ENCODE results near the gene AGPAT3. TPM values are rescaled to one million over a fixed set of nuclear protein-coding genes. Genes with fewer than 3 reads are reported as not detected.

The AGPAT3 gene
- total RNA-seq, 1 donor from 2014 or later, result 34.4 TPM

DNA sequence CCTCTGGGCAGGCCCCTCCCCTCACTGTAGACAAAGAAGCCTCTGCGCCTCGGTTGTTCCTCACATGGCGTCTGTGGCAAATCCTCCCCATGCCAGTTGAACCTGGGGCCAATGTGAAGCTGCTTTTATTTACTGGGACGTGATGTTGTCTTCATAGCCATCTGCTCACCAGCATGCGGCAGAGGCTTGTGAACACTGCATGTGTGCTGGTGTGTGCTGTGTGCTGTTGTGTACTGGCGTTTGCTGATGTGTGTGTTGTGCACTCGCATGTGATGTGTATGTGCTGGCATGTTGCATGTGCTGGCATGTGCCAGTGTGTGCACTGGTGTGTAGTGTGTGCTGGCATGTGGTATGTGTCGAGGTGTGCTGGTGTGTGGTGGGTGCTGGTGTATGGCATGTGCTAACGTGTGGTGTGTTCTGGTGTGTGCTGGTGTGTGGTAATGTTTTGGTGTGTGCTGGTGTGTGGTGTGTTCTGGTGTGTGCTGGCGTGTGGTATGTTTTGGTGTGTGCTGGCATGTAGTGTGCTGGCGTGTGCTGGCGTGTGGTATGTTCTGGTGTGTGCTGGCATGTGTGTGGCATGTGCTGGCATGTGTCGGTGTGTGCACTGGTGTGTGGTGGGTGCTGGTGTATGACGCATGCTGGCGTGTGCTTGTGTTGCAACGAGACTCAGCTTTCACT, 109.9 kb downstream of the AGPAT3 start:
- DNase-seq (ENCODE audit: low read depth in 2 of 2), result no peak

DNA sequence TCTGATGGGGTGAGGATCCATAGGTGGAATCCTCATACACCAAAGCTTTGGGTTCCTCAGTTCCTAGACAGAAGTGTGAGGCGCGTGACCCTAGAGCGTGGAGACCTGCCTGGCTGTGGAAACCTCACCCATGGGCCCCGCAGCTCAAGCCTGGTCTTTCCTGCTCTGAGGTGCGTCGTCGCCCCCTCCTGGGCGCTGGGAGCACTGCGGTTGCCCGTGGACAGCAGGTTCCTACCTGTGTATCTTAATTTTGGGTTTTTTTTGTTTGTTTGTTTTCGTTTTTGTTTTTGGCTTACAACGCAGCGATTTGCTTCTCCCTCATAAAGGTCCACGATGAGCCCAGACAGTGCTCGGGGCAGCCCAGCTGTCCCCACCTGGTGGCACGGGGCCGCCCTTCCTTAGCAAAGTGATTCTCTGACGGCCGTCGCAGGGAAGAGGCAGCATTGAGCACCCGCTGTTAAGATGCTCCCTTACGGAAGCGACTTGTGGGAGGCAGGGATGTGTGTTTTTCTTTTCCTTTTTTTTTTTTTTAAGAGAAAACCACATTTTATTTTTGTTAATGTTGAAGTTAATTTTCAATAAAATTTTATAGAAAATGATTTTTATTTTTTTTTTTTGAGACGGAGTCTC, 110.6 kb downstream of the AGPAT3 start:
- peak; percentile 27 to 57 for DNase-seq (ENCODE audit: low read depth in 2 of 2)

DNA sequence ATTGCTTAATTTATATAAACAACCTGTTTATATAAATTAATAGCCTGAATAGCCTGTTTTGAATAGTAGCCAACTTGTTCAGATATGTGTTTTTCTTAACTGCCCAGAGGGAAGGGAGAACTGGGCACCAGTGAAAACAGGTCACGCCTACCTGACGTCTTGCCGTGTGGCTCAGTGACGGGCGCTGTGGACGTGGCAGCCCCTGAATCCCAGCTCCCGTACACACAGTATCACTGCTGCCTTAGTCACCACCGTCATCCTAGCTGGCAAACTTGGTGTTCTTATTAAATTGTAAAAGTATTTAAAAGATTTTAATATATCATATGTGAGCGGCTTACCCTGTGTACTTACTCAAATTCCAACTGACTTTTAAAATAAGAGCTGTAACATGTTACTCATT, 111.6 kb downstream of the AGPAT3 start:
- no peak for DNase-seq (ENCODE audit: low read depth in 2 of 2)

DNA sequence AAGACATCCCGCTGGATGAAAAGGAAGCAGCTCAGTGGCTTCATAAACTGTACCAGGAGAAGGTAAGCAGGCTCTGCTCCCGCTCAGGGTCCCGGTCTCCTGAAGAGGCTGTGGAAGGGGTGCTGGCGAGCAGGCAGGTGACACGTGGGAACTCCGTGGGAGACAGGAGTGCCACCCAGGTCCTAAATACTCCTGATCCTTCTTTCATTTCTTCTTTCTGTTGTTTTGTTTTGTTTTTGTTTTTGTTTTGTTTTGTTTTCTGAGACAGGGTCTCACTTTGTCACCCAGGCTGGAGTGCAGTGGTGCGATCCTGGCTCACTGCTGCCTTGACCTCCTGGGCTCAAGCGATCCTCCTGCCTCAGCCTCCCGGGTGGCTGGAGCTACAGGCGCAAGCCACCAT, 113.0 kb downstream of the AGPAT3 start:
- DNase-seq (ENCODE audit: low read depth in 2 of 2), result no peak

DNA sequence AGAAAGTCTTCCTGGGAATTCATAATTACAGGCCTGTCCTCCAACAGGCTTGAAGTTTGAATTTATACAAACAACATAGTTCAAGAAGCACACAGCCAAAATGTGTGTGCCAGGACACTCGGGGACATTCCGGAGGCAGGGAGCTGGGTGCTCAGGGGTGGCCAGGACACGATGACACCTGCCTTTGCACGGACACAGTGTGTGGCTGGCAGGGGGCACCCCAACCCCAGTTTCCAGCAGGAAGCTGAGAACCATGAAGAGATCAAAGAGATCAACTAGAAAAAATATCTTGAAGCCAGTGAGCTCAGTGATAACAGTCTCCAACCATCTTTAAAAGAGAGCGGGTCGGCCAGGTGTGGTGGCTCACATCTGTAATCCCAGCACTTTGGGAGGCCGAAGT, 114.6 kb downstream of the AGPAT3 start:
- DNase-seq (ENCODE audit: low read depth in 2 of 2), result no peak

DNA sequence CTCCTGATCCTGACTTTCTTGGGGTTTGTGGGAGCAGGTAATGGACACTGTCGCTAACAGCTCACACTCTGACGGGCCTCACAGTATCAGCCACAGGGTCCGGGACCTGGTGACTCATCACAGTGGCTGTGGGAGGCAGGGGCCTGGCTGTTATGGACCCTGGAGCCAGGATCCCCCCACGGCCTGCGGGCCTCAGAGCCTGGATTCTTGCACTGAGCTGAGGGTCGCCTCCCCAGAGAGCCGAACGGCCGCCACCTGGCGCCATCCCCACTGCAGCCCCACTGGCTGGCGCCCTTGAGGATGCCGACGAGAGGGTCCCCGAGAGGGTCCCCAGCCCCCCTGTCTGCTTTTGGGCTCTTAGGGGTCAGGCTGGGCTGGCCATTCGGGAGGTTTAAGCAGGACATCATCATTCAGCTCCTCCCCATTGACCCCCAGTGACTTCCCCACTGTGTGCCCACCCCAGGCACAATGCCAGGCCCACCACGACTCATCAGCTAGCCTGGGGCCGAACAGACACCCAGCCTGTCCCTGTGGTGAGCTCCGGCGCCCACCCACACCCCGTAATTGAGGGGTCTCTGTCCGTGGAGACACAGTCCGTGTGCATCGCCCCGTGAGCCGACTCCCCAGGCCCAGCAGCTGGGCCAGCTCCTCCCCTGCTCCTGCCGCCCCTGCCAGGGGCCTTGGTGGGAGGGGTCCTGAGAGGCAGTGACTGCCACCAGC, 116.3 kb downstream of the AGPAT3 start:
- no peak for DNase-seq (ENCODE audit: low read depth in 2 of 2)

DNA sequence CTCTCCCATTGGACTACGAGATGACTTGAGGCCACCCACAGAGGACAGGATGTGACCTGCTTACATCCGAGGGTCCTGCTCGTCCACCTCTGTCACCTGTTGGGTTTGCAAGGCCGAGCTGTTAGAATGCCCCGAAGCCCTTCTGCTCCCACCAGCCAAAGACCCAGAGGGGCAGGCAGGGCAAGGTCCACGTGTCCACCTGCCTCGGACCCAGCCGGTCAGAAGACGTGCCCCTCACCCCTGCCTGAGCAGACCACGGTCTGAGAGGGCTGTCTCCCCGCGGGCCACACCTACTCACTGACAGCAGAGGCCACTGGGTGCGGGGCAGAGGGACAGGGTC, 116.8 kb downstream of the AGPAT3 start:
- no peak for DNase-seq (ENCODE audit: low read depth in 2 of 2)

DNA sequence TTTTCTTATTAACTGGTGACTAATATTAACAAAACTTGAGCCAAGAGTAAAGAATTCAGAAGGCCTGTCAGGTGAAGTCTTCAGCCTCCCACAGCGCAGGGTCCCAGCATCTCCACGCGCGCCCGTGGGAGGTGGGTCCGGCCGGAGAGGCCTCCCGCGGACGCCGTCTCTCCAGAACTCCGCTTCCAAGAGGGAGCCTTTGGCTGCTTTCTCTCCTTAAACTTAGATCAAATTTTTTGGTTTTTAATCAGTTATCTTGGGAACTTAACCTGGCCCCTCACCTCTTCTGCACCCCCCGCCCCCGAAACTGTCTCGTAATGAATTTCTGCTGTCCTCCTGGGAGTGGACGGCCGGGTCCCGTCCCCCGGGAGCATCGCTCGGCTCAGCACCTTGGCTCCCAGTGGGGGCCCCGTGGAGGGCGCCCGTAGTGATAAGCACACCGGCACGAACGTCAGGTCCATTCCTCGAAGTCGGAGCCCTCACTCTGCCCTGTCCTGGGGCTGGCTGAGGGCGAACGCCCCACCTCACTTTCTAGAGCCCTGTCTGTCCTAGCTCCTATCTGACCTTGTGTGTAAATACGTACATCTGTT, 117.6 kb downstream of the AGPAT3 start:
- DNase-seq (ENCODE audit: low read depth in 2 of 2), result no peak

DNA sequence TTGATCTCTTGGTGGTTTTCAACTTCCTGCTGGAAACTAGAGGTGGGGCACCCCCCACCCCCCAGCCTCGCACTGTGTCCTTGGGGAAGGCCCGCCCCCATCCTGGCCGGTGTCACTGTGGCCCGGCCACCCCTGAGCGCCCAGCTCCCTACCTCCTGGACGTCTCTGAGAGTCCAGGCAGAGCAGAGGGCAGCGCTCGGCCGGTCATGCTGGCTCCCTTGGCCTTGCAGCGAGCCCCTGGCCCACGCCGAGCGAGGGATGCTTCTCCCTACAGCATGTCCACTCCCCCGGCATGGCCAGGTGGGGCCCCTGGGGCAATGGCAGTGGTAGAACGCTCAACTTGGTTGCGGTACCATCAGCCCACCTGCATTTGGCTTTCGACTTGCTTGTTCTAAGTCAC, 118.4 kb downstream of the AGPAT3 start:
- no peak for DNase-seq (ENCODE audit: low read depth in 2 of 2)

DNA sequence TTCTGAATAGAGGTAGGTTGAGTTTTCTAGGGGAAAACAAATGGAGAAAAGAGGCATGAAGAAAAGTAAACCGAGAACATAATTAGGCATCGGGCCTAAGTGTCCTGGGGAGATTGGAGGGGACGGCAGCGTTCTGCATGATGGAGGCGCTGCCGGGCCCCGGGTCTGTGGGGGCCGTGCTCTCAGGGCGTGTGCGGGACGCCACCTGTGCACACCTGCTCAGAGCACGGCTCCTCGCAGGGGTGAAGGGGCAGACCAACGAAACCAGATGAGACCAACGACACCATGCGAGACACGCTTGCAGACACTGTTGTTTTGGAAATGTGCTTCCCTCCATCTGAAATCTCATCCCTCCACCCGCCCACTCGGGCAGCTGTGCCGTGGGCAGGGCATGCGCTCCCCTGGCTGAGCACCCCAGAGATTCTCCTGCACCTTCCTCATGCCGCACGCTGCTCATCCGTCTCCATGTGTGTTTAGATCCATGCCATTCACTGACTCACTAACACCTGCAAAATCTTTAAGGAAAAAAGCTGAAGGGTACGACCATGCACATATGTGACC, 118.9 kb downstream of the AGPAT3 start:
- no peak for DNase-seq (ENCODE audit: low read depth in 2 of 2)

DNA sequence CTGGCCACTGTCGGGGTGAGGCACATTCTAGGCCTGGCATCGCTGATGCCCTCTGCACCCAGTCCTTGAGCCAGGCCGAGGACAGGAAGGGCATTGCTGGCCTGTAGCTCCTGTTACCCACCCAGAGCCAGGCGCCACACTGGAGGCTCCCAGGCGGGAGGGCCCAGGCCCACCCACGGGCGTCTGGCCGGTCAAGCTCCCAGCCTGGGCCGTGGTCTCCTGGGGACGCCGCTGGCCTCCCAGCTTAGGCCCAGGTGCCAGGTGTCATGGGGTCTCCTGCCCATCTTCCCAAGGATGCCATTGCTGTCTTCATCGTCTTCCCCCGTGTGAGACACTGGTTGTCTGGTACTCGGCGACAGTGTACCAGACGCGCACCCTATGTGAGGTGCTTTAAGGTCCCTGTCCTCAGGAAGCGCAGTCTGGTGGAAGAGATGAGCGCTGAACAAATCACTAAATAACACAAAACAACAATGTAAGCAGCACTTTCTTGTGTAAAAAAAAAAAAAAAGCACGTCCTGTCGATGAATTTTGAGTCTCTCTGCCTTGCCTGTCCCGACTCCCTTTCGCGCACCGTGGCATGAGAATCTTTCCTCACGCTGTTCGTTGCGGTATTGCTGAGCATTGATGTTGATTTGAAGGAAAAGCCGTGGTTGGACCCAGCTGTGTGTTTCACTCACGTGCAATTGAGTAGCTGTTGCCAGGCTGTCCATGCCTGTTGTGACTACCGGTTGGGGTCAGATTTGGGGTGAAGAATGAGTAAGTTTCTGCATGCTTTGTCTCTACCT, 120.1 kb downstream of the AGPAT3 start:
- DNase-seq (ENCODE audit: low read depth in 2 of 2), result peak in 1 of 2 donors; percentile 11

DNA sequence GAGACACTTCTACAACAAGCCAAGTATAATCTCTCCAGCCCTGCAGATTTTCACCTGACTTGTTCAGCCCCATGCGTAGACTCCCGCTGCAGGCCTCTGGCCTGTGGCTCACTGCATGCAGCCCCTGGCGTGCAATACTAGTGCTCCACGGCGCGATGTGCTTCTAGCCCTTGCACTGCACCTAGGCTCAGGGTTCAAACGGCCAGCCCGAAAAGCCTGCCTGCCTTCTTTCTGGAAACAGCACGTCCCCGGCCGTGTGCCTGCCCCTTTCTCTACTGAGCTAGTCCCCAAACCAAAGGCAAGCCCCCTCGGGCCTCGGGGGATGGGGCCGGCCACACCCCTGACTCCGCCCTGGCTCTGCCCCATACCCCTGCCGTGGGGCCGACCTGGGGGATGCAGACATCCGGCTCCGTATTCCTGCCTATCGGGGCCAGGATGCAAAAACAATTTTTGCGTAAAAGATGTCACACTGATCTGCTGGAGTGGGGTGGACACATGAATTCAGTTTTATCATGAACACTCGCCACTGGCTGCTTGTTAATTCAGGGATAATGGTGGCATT, 120.7 kb downstream of the AGPAT3 start:
- DNase-seq (ENCODE audit: low read depth in 2 of 2), result no peak

DNA sequence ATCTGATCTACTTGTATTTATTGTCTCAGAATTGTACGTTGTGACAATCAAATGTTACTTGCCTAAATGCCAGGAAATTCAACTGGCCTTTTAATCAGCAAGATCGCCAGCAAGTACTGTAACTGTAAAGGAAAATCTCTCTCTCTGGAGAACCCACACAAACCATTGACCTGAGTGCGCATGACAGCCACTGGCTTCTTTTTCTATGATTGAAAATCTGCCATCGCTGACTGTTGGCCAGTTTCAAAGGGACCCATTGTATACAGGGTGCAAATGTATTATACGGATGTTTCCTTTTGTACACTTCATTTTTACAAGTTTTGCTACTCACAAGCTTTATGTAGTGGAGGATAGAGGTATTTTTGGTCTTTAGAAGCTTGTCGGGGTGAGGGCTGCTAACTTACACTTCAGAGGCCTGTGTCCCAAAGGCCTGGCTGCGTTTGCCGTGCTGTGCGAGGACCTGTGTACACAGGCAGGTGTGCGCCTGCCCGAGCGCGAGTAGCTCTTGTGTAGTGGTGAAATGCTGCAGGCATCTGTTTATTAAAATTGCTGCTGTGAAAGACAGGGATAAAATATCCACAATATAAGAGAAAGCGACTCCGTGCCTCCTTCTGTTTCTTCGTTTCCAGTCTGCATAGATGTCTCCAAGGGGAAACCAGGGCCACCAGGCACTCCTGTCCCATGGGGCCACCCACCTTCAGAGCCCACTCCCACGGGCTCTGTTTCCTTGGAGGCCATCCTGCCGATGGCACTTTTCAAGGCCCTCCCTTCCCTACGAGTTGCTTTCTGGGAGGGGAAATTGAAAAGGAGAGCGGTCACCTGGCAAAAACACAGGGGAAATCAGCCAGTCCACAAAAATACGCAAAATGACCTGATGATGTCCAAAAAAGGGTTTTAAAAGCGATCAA, 121.8 kb downstream of the AGPAT3 start:
- DNase-seq (ENCODE audit: low read depth in 2 of 2), result no peak

DNA sequence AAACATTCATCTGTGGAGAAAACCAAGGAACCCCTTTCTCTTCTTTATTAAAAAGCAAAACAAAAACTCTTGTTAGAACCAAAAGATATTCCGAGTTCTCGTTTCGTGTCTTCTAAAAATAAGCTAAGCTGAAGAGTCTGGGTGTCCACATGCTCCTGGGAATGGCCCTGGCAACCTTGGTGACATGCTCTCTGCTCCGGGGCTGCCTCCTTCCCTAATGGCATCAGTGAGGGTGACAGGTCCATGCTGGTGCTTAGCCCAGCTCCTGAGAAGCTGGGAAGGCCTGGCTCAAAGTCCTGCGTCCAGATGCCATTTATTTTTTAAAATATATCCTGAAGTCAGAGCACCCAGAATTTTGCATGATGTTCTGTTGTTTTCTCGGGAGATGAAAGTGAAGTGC, 122.5 kb downstream of the AGPAT3 start:
- no peak for DNase-seq (ENCODE audit: low read depth in 2 of 2)

DNA sequence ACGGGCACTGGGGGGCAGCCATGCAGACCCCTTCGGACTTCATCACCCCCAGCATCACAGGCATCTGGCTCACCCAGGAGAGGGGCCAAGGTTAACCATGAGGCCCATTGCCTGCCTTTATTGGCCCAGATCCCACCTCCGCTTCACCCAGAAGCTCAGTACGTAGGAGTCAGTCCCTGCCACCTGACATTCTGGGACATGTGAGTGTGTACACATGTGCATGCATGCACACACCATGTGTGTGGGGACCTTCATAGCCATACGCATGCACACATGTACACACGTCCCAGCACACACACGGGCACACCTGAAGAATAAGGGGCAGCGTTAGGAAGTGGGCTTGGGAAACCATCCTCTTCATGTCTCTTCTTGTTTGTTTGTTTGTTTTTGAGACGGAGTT, 123.0 kb downstream of the AGPAT3 start:
- DNase-seq (ENCODE audit: low read depth in 2 of 2), result no peak

DNA sequence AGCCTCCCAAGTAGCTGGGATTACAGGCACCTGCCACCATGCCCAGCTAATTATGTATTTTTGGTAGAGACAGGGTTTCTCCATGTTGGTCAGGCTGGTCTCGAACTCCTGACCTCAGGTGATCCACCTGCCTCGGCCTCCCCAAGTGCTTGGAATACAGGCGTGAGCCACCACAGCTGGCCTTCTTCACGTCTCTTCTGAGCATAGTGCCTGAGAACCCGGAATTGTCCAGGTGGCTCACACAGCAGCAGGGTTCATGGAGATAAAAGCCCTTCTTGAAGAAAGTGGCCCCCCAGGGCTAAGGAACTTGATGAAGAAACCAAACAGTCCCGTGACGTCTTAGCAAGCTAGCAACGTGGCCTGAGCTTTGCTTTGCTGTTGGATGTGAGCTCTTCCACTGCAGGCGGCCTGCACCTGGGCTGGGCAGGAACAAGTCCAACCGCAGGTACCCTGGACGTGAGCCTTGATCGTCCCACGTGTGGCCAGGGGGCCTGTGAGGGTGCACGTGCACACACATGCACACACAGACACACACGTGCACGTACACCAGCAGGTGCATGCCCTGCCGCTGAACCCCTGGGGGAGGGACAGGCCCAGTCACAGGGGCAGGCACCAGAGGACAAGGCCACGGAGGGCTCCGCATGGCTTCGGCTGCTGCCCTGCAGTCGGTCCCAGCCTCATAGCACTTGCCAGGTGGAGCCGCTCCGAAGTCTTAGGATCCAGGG, 123.6 kb downstream of the AGPAT3 start:
- no peak for DNase-seq (ENCODE audit: low read depth in 2 of 2)

DNA sequence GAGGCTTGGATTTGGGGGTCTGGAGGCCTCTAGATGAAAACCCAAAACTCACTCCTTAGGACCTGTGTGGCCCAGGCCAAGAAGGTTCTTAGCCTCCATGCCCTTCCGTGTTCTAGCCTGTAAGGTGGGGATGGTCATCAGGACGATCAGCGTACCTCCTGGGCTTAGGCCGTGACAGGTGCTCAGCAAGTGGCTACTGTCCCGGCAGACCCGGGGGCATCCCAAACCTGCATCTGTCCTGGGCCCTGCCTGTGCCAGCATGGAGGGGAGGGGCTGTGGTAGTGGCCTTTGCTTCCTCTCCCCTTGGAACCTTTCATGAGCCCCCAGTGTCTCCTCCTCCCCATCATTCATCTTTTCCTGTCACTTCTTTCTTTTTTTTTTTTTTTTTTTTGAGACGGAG, 124.4 kb downstream of the AGPAT3 start:
- DNase-seq (ENCODE audit: low read depth in 2 of 2), result no peak

DNA sequence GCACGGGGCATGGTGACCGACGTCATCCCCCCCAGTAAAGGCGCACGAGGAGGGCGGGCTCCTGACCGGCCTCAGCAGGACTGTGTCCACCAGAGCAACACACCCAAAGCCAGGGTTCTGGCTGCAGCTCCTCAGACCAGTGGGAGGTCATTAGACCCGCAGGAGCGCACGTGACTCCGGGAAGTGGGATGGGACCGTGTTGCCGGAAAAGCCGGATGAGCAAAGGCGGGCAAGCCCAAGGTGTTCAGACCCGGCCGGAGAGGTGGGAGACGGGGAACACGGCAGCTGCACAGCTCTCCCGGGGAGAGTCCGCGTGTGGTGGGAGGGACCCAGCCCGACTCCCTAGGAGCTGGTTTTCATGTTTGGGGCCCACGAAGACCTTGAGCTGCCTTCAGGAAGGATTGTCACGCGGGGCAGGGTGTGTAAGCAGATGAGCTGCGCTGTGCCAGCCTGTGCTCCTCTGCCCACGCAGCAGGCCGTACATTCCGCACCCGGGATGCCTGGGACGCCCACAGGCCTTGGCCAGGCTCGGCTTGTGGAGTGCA, 126.5 kb downstream of the AGPAT3 start:
- no peak for DNase-seq (ENCODE audit: low read depth in 2 of 2)

DNA sequence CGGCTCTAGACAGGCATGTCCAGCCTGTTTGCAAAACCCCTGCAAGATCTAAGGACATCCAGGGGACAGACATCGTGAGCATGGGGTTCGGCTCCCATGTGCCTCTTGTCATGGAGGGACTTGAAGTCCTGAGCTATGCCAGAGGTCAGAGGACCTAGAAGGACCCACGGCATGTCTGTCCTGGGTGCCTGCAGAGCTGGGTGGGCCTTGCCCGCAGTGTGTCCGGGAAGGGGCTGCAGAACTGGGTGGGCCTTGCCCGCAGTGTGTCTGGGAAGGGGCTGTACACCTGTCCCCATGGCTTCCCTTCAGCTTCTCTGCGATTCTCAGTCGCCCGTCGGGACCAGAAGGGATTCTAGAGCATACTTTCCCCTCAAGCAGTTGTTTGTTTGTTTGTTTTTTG, 127.1 kb downstream of the AGPAT3 start:
- DNase-seq (ENCODE audit: low read depth in 2 of 2), result no peak

Data from dermis microvascular lymphatic vessel endothelial cell (primary cell).